M059J (cell line): ENCODE data around the gene SHISA8. TPM values are rescaled to one million over a fixed set of nuclear protein-coding genes. Genes with fewer than 3 reads are reported as not detected.

ENCODE experiments used
- DNase-seq: peaks from one replicate; pipeline ENCODE4 v3.0.0-alpha.2; 2012; ENCODE audit warnings: low read depth
- total RNA-seq: library from RNA; depleted of rRNA; stranded (reverse); fragments of >200 nt; shearing (Covaris generic); gene quantifications from 2 replicates; pipeline ENCODE4 v1.2.3, GENCODE V29; 2014

The SHISA8 gene
- total RNA-seq, 1 experiment from 2014 or later: not detected

GRCh38 chr22:41933411-41934177 lies 18.7 kb upstream of the SHISA8 start:
- DNase-seq: no peak

GRCh38 chr22:41932353-41932752 lies 17.5 kb upstream of the SHISA8 start:
- no peak for DNase-seq

GRCh38 chr22:41931701-41932269 lies 16.9 kb upstream of the SHISA8 start:
- DNase-seq: no peak

GRCh38 chr22:41929418-41929810 lies 14.5 kb upstream of the SHISA8 start:
- no peak for DNase-seq

GRCh38 chr22:41928593-41929417 lies 13.9 kb upstream of the SHISA8 start:
- DNase-seq: no peak

- no peak for DNase-seq
Observed at GRCh38 chr22:41927813-41928212, 12.9 kb upstream of the SHISA8 start.

- DNase-seq: no peak
Observed at GRCh38 chr22:41925783-41926460, 11.0 kb upstream of the SHISA8 start.

- no peak for DNase-seq
Observed at GRCh38 chr22:41923595-41924276, 8.9 kb upstream of the SHISA8 start.

- DNase-seq: no peak
Observed at GRCh38 chr22:41922940-41923594, 8.2 kb upstream of the SHISA8 start.

- no peak for DNase-seq
Observed at GRCh38 chr22:41922328-41922727, 7.5 kb upstream of the SHISA8 start.

- no peak for DNase-seq
Observed at GRCh38 chr22:41920271-41920976, 5.5 kb upstream of the SHISA8 start.

GRCh38 chr22:41919357-41920224 lies 4.7 kb upstream of the SHISA8 start:
- peak; percentile 14 for DNase-seq

- DNase-seq: peak; percentile 69
Observed at GRCh38 chr22:41917903-41918791, 3.3 kb upstream of the SHISA8 start.

- DNase-seq: no peak
Observed at GRCh38 chr22:41917375-41917902, 2.6 kb upstream of the SHISA8 start.

- no peak for DNase-seq
Observed at GRCh38 chr22:41916745-41917358, 2.0 kb upstream of the SHISA8 start.

- no peak for DNase-seq
Observed at GRCh38 chr22:41915786-41916493, 1.1 kb upstream of the SHISA8 start.

- no peak for DNase-seq
Observed at GRCh38 chr22:41914611-41915034, 251 bp downstream of the SHISA8 start.
